Pericardium fibroblast (primary cell): ENCODE data around the gene PRR18. TPM values are rescaled to one million over a fixed set of nuclear protein-coding genes. Genes with fewer than 3 reads are reported as not detected.

ENCODE experiments used
- total RNA-seq: library from RNA; depleted of rRNA; stranded (reverse); fragments of >200 nt; gene quantifications from 2 replicates; pipeline ENCODE4 v1.2.3, GENCODE V29; 2015

PRR18 gene, protein sequence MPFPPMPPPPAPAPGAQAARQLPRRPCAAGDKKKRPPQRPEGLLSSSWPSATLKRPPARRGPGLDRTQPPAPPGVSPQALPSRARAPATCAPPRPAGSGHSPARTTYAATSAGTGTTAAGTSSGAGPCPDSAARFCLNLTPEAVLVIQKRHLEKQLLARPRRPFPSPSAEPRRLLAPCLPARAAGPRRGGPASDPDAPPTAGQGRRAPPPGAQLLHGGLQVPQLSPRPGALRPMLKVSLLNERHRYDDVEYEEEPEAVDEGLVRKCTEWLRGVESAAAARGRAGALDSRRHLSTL
- total RNA-seq, result not detected in 2 replicates

DNA sequence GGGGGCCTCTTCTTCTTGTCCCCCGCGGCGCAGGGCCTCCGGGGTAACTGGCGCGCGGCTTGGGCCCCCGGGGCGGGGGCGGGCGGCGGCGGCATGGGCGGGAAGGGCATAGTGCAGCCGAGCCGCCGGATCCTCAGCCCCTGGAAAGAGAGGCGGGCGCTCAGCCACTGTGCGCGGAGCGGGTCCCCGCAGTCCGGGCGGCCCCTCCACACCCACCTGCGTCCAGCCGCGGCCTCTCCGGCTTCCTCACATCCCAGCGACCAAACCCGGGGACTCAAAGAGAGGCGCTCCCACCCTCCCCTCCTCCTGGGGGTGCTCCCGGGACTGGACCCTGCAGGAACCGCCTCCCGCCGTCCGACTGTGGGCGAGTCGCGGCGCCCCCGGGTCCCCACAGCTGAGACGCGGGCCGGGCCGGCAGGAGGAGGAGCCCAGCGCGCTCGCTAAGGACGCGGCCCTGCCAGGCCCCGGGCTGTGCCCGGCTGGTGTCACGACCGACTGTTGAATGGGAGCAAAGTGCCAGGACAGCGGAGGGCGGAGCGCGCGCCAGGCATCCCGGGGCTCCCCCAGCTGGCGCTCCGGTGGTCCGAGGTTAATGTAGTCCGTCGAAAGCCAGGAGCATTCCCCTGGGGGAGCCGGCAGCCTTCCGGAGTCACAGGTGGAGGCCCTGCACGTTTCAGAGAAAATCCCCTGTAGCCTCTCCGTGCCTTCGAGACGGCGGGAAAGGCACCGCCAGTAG lies at the start of gene PRR18:
PRR18 (minus strand) TSS at position 360 of the 736 bp plus-strand sequence; CDS start at position 110, 250 bp downstream.

GRCh38 chr6:166342349-166343149 lies 34.4 kb upstream of the PRR18 start, which contains the start of gene SFT2D1:
SFT2D1 (minus strand) TSS chr6:166342545; CDS start chr6:166342481, 64 bp downstream.

Other genes with a start within 250 kb of the PRR18 start
- gene TBXT, start 140.5 kb downstream of the PRR18 start, total RNA-seq, result not detected in 2 replicates
- 39.4 and 51.3 TPM in 2 replicates for gene SFT2D1, start 34.2 kb upstream of the PRR18 start, total RNA-seq
- gene MPC1, start 74.5 kb upstream of the PRR18 start, total RNA-seq, result 36.4 and 37.5 TPM in 2 replicates